Choroid plexus epithelial cell (primary cell): ENCODE measurements around the gene ARHGAP42.
"Not testable (repeated sequence)": the region's sequence is repeated elsewhere in the genome, so short reads cannot be mapped to it uniquely, and the experiment has no call there.

Experiments
- DNase-seq: peaks from one replicate; pipeline ENCODE4 v3.0.0-alpha.2; 2010; ENCODE audit warnings: low read depth
- H3K4me3 ChIP-seq: 2 replicates; pipeline ENCODE4 v1.5.1; 2011; ENCODE audit warnings: low read depth, mild to moderate bottlenecking, control low read depth, low read length, moderate library complexity
- TF ChIP-seq, protein P1 (sequence below): conservative IDR thresholded peaks from 2 replicates; pipeline ENCODE4 v1.5.1; 2011; ENCODE audit warnings: low read depth, mild to moderate bottlenecking, control low read depth, inconsistent platforms, low read length, moderate library complexity

The ARHGAP42 gene

DNA sequence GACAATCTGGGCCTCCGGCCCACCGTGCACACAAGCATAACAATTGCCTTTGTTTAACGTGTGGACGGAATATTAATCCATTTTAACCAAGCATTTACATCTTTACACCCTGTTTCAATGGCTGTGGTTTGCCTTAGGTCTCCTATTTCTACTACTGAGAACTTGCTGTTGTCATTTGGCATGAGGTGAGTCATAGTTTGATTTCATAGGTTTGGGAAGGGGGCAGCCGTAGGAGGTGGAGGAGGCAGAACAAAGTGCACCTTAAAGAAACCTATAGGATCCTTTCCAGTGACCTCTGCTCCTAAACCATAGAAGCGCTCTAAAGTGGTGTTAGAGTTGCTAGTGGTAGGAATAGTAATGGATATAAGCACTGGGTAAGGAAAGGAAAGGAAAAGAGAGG lies 59.4 kb downstream of the ARHGAP42 start:
- no peak for DNase-seq
- H3K4me3 ChIP-seq: no peak overlapping the region
- TF ChIP-seq, protein P1, sequence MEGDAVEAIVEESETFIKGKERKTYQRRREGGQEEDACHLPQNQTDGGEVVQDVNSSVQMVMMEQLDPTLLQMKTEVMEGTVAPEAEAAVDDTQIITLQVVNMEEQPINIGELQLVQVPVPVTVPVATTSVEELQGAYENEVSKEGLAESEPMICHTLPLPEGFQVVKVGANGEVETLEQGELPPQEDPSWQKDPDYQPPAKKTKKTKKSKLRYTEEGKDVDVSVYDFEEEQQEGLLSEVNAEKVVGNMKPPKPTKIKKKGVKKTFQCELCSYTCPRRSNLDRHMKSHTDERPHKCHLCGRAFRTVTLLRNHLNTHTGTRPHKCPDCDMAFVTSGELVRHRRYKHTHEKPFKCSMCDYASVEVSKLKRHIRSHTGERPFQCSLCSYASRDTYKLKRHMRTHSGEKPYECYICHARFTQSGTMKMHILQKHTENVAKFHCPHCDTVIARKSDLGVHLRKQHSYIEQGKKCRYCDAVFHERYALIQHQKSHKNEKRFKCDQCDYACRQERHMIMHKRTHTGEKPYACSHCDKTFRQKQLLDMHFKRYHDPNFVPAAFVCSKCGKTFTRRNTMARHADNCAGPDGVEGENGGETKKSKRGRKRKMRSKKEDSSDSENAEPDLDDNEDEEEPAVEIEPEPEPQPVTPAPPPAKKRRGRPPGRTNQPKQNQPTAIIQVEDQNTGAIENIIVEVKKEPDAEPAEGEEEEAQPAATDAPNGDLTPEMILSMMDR: no peak

DNA sequence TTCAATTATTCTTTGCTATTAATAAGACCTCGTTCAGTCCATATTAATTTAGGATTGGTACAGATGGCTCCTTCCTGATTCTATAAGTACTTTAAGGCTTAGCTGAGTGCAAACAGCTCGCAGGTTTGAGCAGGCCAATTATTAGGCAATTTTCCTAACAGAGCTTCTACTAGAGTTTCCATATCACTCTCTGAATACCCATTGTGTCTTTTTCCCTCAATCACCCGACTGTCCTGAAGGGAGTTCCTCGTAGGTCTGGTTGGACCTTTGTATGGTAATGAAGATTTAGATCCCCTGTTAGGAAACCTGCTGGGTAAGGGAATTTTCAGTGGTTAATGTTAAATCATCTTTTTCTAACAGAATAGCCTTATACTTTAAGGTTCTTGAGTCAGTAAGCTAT lies 61.1 kb downstream of the ARHGAP42 start:
- no peak overlapping the region for H3K4me3 ChIP-seq
- DNase-seq: no peak
- TF ChIP-seq, protein P1: no peak

DNA sequence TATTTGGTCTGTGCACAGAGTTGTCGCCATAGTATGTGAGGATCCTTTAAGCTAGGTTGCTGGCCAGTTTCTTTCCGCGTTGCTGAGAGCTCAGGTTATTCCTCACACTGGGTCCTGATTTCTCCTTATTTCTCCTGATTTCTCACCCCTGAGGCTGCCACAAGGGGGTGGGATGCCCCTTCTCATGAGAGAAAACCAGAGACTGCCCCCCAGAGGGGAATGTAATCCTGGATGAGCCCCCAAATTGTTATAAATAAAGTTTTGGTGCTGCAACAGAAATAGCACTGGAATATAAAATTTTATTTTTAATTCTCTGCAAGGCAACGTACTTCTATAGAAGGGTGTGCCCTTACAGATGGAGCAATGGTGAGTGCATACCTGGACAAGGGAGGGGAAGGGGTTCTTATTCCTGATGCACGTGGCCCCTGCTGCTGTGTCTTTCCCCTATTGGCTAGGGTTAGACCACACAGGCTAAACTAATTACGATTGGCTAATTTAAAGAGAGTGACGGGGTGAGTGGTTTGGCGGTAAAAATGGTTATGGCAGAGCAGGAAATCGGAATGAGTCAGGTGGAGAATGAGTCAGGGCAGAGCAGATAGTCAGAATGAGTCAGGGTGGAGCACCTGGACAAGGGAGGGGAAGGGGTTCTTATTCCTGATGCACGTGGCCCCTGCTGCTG lies 62.9 kb downstream of the ARHGAP42 start:
- DNase-seq, H3K4me3 ChIP-seq: not testable (repeated sequence)

DNA sequence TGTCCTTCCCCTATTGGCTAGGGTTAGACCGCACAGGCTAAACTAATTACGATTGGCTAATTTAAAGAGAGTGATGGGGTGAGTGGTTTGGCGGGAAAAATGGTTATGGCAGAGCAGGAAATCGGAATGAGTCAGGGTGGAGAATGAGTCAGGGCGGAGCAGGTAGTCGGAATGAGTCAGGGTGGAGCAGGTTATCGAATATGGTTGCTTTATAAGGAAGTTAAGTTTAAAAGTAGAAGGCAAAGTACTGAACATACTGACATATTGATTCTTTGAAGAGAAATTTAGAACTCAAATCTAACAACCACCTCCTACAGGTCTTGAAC lies 63.4 kb downstream of the ARHGAP42 start:
- not testable (repeated sequence) for DNase-seq, H3K4me3 ChIP-seq

DNA sequence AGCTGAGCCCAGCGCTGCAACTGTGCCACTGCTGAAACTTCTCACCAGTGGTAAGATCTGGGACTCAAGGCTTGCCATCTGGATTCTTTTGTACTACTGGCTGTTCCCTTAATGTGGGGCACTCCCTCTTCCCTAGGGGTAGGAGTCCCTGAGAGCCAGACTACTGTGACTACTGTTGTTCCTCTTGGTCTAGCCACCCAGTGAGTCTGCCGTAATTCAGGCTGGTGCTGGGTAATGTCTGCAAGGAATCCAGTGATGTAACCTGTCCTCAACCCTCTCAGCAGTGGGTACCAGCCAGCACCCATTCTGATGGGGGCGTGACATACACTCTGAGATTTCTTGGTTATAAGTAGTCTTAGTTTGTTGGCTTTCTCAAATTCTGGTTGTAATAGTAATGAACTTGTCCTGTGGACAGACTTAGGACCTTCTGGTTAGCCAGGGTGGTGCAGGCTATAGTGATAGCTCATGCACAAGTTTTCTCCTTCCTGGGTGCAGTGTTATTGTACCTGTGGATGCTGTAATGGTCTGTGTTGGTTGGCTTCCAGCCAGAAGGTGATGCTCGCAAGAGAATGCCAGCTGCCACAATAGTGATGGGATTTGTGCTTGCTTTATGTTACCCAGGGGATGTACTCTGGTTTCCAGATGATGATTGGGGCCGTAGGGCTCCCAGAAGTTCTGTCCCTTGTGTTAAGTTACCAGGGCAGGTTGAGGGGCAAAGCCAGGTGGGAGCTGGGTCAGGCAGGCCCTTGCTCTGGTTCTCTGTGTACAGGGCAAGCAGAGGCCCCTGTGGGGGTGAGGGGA lies 65.5 kb downstream of the ARHGAP42 start:
- no peak overlapping the region for H3K4me3 ChIP-seq
- DNase-seq: no peak
- TF ChIP-seq, protein P1: no peak

DNA sequence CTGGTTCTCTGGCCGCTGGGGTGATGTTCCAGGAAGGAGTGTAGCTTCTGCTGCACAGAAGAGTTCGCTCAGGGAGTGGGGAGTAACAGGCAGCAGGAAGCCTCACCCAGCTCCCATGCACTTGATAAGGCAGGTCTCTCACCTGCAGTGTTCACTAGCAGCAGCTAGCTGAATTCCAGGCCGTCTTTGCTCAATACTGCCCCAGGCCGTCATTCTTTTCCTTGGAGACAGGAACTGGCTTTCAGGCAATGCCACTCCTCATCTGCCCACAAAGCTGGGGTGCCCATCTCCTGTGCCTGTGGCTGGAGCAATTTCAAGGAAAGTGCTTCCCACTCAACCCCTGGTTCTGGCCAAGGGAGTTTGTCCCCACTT lies 66.1 kb downstream of the ARHGAP42 start:
- TF ChIP-seq, protein P1: no peak
- H3K4me3 ChIP-seq: no peak overlapping the region

DNA sequence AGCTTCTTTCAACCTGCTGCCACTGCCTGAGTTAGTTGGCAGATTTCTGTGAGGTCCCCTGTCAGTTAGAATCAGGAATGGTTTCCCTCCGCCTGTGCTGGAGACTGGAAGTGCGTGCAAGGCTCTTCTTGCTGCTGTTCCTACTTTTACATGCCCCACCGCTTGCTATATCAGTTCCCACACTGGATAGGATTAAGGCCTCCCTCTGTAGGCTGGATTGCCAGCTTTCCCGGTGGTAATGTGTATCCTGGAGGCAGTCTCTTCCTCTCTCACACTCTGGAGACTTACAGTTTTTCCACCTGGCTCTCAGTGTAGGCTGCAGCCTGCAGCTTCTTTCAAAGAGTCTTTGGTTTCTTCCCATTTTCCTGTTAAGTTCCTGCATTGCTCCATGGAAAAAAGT lies 66.5 kb downstream of the ARHGAP42 start:
- DNase-seq: no peak
- TF ChIP-seq, protein P1: no peak
- no peak overlapping the region for H3K4me3 ChIP-seq

More for the DNA sequence above, 66.1 kb downstream of the ARHGAP42 start:
- no peak for DNase-seq

DNA sequence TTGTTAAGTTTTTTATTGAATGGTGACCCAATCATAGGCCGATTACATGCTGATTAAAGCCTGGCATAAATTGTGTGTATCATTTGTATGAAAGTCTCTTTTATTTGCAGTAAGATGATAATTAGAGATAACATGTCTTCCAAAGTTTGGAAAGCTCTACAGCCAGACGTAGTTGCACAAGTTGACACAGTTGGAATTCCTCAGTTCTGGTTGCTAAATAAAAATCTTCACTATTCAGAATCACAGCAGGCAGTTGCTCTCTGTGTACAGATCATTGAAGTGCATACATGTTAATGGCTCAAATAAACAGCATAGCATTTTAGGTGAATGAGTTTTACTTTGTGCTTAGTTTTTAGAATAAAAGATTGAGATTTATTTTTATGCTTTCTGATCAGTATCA lies 69.5 kb downstream of the ARHGAP42 start:
- TF ChIP-seq, protein P1: no peak
- DNase-seq: peak; percentile 80
- H3K4me3 ChIP-seq: no peak overlapping the region
